Testis (tissue), 3 donors: ENCODE data around the gene COX6B2. TPM values are rescaled to one million over a fixed set of nuclear protein-coding genes. Genes with fewer than 3 reads are reported as not detected.

Source experiments
- DNase-seq: peaks from one replicate; pipeline ENCODE4 v3.0.0-alpha.2; 2019
- H3K27ac ChIP-seq, 2 donors: fragments of 200-600 bp; sonication (generic); one replicate each; pipeline ENCODE4 v1.5.1; 2019
- H3K27me3 ChIP-seq: fragments of 200-600 bp; sonication (generic); one replicate; pipeline ENCODE4 v1.5.1; 2019
- H3K36me3 ChIP-seq: fragments of 200-600 bp; sonication (generic); one replicate; pipeline ENCODE4 v1.5.1; 2017; ENCODE audit warnings: low read depth; ENCODE audit errors: missing control alignments
- H3K4me1 ChIP-seq: fragments of 200-600 bp; sonication (generic); one replicate; pipeline ENCODE4 v1.5.1; 2019
- H3K4me3 ChIP-seq, 2 donors: fragments of 200-600 bp; sonication (generic); one replicate each; pipeline ENCODE4 v1.5.1; 2017 to 2019
- H3K9me3 ChIP-seq: fragments of 200-600 bp; sonication (generic); one replicate; pipeline ENCODE4 v1.5.1; 2017
- POLR2A ChIP-seq: fragments of 450-650 bp; IDR thresholded peaks from one replicate; pipeline ENCODE4 v1.6.1; 2017; ENCODE audit warnings: antibody characterized with exemption, mild to moderate bottlenecking, moderate library complexity
- WGBS, 2 donors: methylation state at CpG; one replicate each; pipeline ENCODE4 v1.1.5; 2018; 5-methylcytosine and 5-hydroxymethylcytosine counted together
- intact Hi-C: fragments of 100-400 bp; cut with DNase I; formaldehyde crosslinking; loops from one replicate; pipeline ENCODE4 v1.15.1; 2023; ENCODE audit warnings: low total_unique reads
- polyA plus RNA-seq: library from polyadenylated mRNA; stranded (reverse); fragments of 350-450 nt; fragmentation: Illumina TruSeq; extraction: RNeasy Lipid Tissue Mini Kit (QIAGEN cat#74804); gene quantifications from one replicate; pipeline ENCODE4 v1.2.3, GENCODE V29; 2014; ENCODE audit warnings: low read depth, low replicate concordance; ENCODE audit not compliant: insufficient read depth
- total RNA-seq, 2 donors: library from RNA; depleted of rRNA; stranded (reverse); fragments of >200 nt; gene quantifications; one replicate each; pipeline ENCODE4 v1.2.3, GENCODE V29; 2016
- TF ChIP-seq, protein P1 (sequence below), 3 experiments: fragments of 450-650 bp in 2 of 3; fragments of 200-600 bp in 1 of 3; sonication (generic) in 1 of 3; IDR thresholded peaks; one replicate each; pipeline ENCODE4 v1.5.1; 2016 to 2019; ENCODE audit warnings: antibody characterized with exemption in 3 of 3, mild to moderate bottlenecking in 2 of 3, moderate library complexity in 1 of 3

The COX6B2 gene
- total and polyA plus RNA-seq, 3 donors from 2014 or later: 27.9 to 171 (median 47.5) TPM

- DNase-seq: no peak
- Histone ChIP-seq H3K4me1 (peaks cover 6% of the 10 kb centered on the region), H3K27ac (no peak overlapping the region), H3K9me3 (no peaks in the 10 kb centered on the region), H3K4me3 (no peak overlapping the region), H3K36me3 (no peaks in the 10 kb centered on the region), H3K27me3 (no peaks in the 10 kb centered on the region)
- TF ChIP-seq, protein P1, sequence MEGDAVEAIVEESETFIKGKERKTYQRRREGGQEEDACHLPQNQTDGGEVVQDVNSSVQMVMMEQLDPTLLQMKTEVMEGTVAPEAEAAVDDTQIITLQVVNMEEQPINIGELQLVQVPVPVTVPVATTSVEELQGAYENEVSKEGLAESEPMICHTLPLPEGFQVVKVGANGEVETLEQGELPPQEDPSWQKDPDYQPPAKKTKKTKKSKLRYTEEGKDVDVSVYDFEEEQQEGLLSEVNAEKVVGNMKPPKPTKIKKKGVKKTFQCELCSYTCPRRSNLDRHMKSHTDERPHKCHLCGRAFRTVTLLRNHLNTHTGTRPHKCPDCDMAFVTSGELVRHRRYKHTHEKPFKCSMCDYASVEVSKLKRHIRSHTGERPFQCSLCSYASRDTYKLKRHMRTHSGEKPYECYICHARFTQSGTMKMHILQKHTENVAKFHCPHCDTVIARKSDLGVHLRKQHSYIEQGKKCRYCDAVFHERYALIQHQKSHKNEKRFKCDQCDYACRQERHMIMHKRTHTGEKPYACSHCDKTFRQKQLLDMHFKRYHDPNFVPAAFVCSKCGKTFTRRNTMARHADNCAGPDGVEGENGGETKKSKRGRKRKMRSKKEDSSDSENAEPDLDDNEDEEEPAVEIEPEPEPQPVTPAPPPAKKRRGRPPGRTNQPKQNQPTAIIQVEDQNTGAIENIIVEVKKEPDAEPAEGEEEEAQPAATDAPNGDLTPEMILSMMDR (IDR thresholded peaks at IDR 0.05): no peak
- no peak for TF ChIP-seq POLR2A
- intact Hi-C loops: no loop called here
- WGBS, 2 donors: 88 to 93% methylated on average over 16 to 17 of the region's 17 CpGs
These were observed 48.4 kb downstream of the COX6B2 start for GRCh38 chr19:55305983-55306562.

DNA sequence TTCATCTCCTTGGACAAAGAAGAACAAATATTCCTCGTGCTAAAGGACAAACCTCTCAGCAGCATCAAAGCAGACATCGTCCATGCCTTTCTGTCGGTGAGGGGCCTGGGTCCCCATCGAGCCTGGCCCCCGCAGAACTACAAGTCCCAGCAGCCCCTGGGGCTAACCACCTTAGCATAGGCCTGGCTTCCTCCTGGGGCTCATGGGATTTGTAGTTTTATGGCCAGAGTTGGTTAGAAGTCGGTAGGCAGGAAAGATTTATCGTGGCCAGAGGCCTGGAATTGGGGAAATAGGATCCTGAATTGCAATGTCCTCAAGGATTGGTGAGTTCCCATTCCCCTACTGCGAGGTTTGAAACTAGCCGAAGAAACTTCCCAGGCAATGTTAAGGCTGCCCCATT is 49.0 kb downstream of the COX6B2 start:
- DNase-seq: peak; percentile 85
- intact Hi-C loops: no loop called here

GRCh38 chr19:55304980-55305379 is 49.5 kb downstream of the COX6B2 start:
- 56 to 60% methylated on average over 12 to 14 of the region's 14 CpGs for WGBS, 2 donors
- H3K36me3 ChIP-seq: no peaks in the 10 kb centered on the region
- TF ChIP-seq, protein P1 (IDR thresholded peaks at IDR 0.05): no peak
- TF ChIP-seq POLR2A: no peak

More for the DNA sequence above, 49.0 kb downstream of the COX6B2 start:
- peaks cover 12% of the 10 kb centered on the region for H3K4me1 ChIP-seq
- no peak overlapping the region for H3K4me3 ChIP-seq
- no peaks in the 10 kb centered on the region for H3K9me3 ChIP-seq
- no peaks in the 10 kb centered on the region for H3K36me3 ChIP-seq
- WGBS, 2 donors: 63 to 76% methylated on average over 9 of the region's 9 CpGs
- H3K27ac ChIP-seq: no peak overlapping the region
- no peaks in the 10 kb centered on the region for H3K27me3 ChIP-seq
- no peak for TF ChIP-seq POLR2A
- TF ChIP-seq, protein P1 (IDR thresholded peaks at IDR 0.05): no peak

GRCh38 chr19:55304279-55304978 is 50.1 kb downstream of the COX6B2 start:
- 68 to 72% methylated on average over 14 to 39 of the region's 39 CpGs for WGBS, 2 donors

More at GRCh38 chr19:55304980-55305379, 49.5 kb downstream of the COX6B2 start:
- DNase-seq: peak; percentile 31
- no peaks in the 10 kb centered on the region for H3K27me3 ChIP-seq
- peak overlapping the region in 1 of 2 donors; percentile 12 for H3K4me3 ChIP-seq
- intact Hi-C loops: no loop called here
- H3K4me1 ChIP-seq: peaks cover 12% of the 10 kb centered on the region
- H3K9me3 ChIP-seq: no peaks in the 10 kb centered on the region
- H3K27ac ChIP-seq: no peak overlapping the region

More at GRCh38 chr19:55304279-55304978, 50.1 kb downstream of the COX6B2 start:
- DNase-seq: peak; percentile 85
- intact Hi-C loops: no loop called here
- Histone ChIP-seq H3K4me3 (peak overlapping the region in 1 of 2 donors; percentile 12), H3K36me3 (no peaks in the 10 kb centered on the region), H3K4me1 (peaks cover 12% of the 10 kb centered on the region), H3K9me3 (no peaks in the 10 kb centered on the region), H3K27ac (no peak overlapping the region), H3K27me3 (no peaks in the 10 kb centered on the region)
- TF ChIP-seq, protein P1 (IDR thresholded peaks at IDR 0.05): no peak
- TF ChIP-seq POLR2A: no peak
